Esophagus muscularis mucosa (tissue), 3 donors: ENCODE measurements around the gene MATN3.

ENCODE experiments used
- POLR2AphosphoS5 ChIP-seq, 2 donors: sonication (generic); formaldehyde crosslinking; IDR thresholded peaks; one replicate each; pipeline ENCODE4 v1.6.1; 2017; ENCODE audit warnings: antibody characterized with exemption in 2 of 2
- TF ChIP-seq, protein P1 (sequence below), 3 experiments: fragments of 200-600 bp in 2 of 3; fragments of 450-650 bp in 1 of 3; sonication (generic) in 2 of 3; IDR thresholded peaks; one replicate each; pipeline ENCODE4 v1.5.1; 2017 to 2019; ENCODE audit warnings: antibody characterized with exemption in 3 of 3, mild to moderate bottlenecking in 2 of 3, moderate library complexity in 1 of 3

DNA sequence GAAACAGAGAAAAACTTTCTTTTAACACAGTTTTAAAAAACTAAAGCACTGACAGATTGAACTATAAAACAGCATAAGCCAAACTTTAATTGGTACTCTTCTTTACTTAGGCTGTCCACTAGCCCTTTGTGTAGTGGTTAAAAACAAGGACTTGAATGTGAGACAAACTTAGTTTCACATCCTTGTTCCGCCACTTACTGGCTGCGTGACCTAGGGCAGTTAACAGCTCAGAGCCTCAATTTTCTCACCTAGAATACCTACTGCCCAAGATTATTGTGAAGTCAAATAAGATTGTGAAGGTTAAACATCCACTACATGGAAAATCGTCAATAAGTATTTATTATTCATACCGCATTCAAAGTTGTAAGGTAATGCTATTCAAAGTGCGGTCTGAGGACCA, 24.5 kb downstream of the MATN3 start:
- TF ChIP-seq, protein P1, sequence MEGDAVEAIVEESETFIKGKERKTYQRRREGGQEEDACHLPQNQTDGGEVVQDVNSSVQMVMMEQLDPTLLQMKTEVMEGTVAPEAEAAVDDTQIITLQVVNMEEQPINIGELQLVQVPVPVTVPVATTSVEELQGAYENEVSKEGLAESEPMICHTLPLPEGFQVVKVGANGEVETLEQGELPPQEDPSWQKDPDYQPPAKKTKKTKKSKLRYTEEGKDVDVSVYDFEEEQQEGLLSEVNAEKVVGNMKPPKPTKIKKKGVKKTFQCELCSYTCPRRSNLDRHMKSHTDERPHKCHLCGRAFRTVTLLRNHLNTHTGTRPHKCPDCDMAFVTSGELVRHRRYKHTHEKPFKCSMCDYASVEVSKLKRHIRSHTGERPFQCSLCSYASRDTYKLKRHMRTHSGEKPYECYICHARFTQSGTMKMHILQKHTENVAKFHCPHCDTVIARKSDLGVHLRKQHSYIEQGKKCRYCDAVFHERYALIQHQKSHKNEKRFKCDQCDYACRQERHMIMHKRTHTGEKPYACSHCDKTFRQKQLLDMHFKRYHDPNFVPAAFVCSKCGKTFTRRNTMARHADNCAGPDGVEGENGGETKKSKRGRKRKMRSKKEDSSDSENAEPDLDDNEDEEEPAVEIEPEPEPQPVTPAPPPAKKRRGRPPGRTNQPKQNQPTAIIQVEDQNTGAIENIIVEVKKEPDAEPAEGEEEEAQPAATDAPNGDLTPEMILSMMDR (IDR thresholded peaks at IDR 0.05): no peak
- TF ChIP-seq POLR2AphosphoS5 (IDR thresholded peaks at IDR 0.05): no peak
